SJSA1 (cell line): Measurements from ENCODE around the gene MFAP3L. TPM values are rescaled to one million over a fixed set of nuclear protein-coding genes. Genes with fewer than 3 reads are reported as not detected.

Source experiments
- DNase-seq, 2 experiments: peaks; one replicate each; pipeline ENCODE4 v3.0.0-alpha.2; 2015 to 2020; ENCODE audit warnings: low spot score in 2 of 2, low read depth in 1 of 2
- H3K27ac ChIP-seq: fragments of 250-450 bp; sonication (Bioruptor Pico); 2 replicates; pipeline ENCODE4 v1.5.1; 2020; ENCODE audit warnings: mild to moderate bottlenecking, moderate library complexity
- H3K27me3 ChIP-seq: fragments of 250-450 bp; sonication (Bioruptor Pico); replicated peaks from 2 replicates; pipeline ENCODE4 v1.5.1; 2020; ENCODE audit warnings: mild to moderate bottlenecking, moderate library complexity
- H3K36me3 ChIP-seq: fragments of 250-450 bp; sonication (Bioruptor Pico); 2 replicates; pipeline ENCODE4 v1.5.1; 2020; ENCODE audit warnings: mild to moderate bottlenecking
- H3K4me1 ChIP-seq: fragments of 250-450 bp; sonication (Bioruptor Pico); replicated peaks from 2 replicates; pipeline ENCODE4 v1.6.1; 2021; ENCODE audit warnings: mild to moderate bottlenecking
- H3K4me3 ChIP-seq: fragments of 250-450 bp; sonication (Bioruptor Pico); 2 replicates; pipeline ENCODE4 v1.5.1; 2020; ENCODE audit warnings: mild to moderate bottlenecking
- H3K9me3 ChIP-seq: fragments of 250-450 bp; sonication (Bioruptor Pico); replicated peaks from 2 replicates; pipeline ENCODE4 v1.5.1; 2020; ENCODE audit warnings: mild to moderate bottlenecking
- total RNA-seq: library from RNA; depleted of rRNA; stranded (reverse); fragments of >200 nt; shearing (Covaris generic); gene quantifications from 2 replicates; pipeline ENCODE4 v1.2.3, GENCODE V29; 2014

Gene MFAP3L
- total RNA-seq, 1 experiment from 2014 or later, result 0.97 TPM

DNA sequence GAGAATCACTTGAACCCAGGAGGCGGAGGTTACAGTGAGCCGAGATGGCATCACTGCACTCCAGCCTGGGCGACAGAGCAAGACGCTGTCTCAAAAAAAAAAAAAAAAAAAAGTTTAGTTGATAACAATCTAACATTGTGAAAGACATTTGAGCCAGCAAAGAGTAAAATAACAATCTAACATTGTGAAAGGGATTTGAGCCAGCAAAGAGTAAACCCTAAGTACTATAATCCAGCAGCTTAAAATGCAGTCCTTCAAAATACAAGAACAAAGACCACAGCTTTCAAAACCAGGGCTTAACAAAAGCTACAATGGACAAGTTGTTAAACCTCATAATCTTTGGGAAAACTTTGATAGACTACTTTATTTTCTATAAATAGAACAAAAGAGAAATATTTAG lies 16.9 kb downstream of the MFAP3L start:
- Histone ChIP-seq H3K36me3 (no peaks in the 10 kb centered on the region), H3K27ac (no peak overlapping the region), H3K27me3 (0 out of 2 replicates have a peak, but pooled peaks cover 2% of the 10 kb centered on the region), H3K4me1 (no peaks in the 10 kb centered on the region), H3K9me3 (no peaks in the 10 kb centered on the region), H3K4me3 (no peak overlapping the region)
- DNase-seq, result no peak

DNA sequence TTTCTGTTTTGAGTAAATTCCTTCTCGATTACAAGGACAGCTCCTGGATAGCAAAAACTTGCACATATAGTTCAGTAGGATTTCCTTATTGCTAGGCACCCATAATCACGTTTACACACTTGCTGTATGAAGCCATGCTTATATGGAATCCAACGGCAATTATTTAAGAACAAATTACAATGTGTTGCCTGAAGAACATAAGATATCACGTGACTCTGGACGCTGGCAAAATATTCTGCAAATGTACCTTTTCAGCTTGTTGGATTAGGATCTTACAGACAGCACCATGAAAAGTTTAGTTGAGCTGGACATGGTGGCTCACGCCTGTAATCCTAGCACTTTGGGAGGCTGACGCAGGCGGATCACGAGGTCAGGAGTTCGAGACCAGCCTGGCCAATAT lies 17.4 kb downstream of the MFAP3L start:
- DNase-seq, result no peak

DNA sequence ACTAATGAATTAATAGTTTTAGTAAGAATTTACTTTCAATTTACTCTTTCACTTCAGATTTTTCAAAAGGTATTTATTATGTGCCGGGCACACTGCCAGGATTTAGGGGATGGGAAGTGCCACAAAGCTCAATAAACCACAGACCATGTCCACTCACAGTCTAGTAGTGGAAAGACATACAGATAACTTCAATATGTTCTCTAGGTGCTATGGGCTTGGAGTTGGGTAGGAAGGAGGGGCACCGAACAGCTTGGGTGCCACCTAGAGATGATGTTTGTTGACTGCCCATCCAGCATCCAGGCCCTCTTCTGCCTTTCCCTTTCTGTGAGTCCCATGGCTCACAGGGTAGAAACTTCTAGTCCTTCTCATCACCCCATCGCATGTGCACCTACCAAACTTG lies 17.8 kb downstream of the MFAP3L start:
- Histone ChIP-seq H3K27me3 (no peaks in the 10 kb centered on the region), H3K9me3 (no peaks in the 10 kb centered on the region), H3K27ac (no peak overlapping the region), H3K36me3 (no peaks in the 10 kb centered on the region), H3K4me1 (no peaks in the 10 kb centered on the region), H3K4me3 (no peak overlapping the region)
- no peak for DNase-seq

More for the DNA sequence above, 17.4 kb downstream of the MFAP3L start:
- Histone ChIP-seq H3K4me3 (no peak overlapping the region), H3K4me1 (no peaks in the 10 kb centered on the region), H3K36me3 (no peaks in the 10 kb centered on the region), H3K27ac (no peak overlapping the region), H3K9me3 (no peaks in the 10 kb centered on the region), H3K27me3 (0 out of 2 replicates have a peak, but pooled peaks cover 2% of the 10 kb centered on the region)

DNA sequence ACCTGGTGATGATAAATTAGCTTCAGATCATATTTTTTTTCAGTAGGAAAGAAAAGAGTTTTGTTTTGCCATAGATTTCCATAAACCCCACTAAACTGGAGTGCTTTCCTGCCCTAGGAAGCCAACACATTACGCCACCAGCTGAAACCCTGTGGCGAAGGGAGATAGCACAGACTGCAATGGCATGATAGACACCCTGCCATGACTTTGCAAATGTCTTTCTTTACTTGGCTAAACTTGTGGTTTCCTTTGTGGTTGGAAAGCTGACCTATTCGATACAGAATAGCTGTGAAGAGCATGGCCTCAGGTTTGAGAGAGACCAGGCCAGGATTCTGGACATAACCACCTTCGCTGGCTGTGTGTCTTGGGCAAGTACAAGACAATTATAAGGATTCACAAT lies 19.1 kb downstream of the MFAP3L start:
- no peak for DNase-seq
- H3K27me3 ChIP-seq, result no peaks in the 10 kb centered on the region; the same call in 1 of the 2 replicates
- no peaks in the 10 kb centered on the region for H3K36me3 ChIP-seq
- no peaks in the 10 kb centered on the region for H3K4me1 ChIP-seq
- H3K9me3 ChIP-seq, result no peaks in the 10 kb centered on the region
- no peak overlapping the region for H3K4me3 ChIP-seq
- H3K27ac ChIP-seq, result no peak overlapping the region

DNA sequence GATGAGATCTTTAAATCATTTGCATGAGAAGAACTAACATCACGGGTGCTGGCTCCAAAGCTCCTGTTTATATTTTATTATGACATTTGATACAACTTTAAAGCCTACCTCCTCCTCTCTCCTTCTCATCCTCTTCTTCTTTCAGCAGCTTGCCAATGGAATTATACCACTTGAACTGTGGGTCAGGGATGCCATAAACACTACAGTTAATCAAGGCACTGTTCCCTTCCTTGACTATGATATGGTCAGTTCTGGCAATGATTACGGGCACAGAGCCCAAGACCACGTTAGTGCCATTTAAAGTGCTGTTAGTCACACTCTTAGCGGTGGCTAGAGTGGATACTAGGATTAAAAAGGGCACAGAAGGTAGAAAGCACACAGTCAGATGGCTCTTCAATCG lies 20.7 kb downstream of the MFAP3L start:
- DNase-seq, result no peak
- no peaks in the 10 kb centered on the region for H3K36me3 ChIP-seq
- H3K27ac ChIP-seq, result no peak overlapping the region
- H3K4me1 ChIP-seq, result no peaks in the 10 kb centered on the region
- no peaks in the 10 kb centered on the region; the same call in 1 of the 2 replicates for H3K27me3 ChIP-seq
- no peaks in the 10 kb centered on the region for H3K9me3 ChIP-seq
- no peak overlapping the region for H3K4me3 ChIP-seq

DNA sequence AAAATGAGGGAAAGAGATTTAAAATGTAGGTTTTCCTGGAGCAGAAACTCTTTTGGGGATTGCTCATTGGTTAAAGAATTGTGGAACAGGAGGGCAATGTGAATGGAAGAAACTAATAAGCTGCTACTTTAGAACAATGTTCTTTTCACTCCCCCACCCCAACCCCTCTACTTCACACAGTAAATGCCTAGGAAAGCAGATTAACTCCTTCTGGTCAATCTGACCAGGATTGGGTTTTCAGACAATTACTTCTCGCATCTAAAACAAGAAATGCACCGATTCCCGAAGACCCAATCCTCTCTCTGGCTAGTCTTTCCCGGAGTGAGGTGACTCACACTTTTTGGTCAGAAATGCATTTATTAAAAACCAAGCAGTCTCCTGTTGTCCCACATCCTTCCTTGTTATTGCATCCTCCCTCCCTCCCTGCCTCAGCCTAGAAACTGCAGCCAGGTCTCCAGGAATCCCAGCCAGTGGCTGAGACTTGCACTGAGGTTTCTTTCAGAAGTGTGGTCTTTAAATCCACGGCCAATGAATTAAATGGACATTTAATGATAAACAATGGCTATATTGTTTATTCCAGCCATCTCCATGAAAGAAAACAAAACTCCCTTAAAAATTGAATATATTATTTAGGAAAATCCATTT lies 21.4 kb downstream of the MFAP3L start:
- Histone ChIP-seq H3K4me3 (no peak overlapping the region), H3K36me3 (no peaks in the 10 kb centered on the region), H3K27ac (no peak overlapping the region), H3K27me3 (no peaks in the 10 kb centered on the region; the same call in 1 of the 2 replicates), H3K4me1 (no peaks in the 10 kb centered on the region), H3K9me3 (no peaks in the 10 kb centered on the region)
- no peak for DNase-seq

DNA sequence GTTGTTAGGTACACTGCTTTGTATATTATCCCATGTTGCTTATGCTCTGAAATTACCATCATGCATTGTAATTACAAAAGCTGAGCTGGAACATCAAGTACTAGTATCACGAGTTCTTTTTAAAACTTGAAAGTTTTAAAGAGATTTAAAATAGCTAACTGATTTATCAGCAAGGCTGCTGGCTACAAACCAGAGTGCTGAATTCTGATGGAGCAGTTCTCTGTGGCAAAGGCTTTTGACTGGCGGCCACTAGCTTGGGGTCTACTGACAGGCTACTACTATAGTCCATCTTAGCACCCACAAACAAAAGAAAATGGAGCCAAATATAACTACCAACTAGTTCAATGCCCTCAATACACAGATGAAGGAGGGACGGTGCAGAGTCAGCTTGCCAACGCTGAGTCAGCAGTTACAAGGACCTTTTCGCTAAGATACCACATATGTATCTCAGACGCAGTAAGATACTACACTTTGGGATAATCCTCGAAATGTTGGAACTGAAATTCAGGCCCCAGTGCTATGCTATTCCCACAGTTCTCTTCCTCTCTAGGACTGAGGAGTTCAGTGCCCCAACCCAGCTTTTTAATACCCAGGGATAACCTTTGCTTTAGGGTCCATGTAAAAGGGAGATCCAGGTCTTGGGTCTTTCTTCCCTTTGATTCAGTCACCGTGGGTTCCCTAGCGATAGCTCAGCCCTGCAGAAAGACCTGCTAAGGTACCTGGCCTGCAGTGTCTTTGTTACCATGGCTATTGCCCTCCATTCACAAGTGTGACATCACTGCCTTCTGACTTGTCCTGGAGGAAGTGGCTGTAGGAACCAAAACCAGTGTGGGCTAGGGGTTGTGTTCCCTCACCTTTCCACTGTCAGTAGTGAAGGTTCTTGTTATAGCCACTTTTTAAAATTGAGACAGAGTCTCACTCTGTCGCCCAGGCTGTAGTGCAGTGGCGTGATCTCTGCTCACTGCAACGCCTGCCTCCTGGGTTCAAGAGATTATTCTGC lies 22.8 kb downstream of the MFAP3L start:
- no peak overlapping the region for H3K4me3 ChIP-seq
- no peaks in the 10 kb centered on the region for H3K36me3 ChIP-seq
- H3K9me3 ChIP-seq, result no peaks in the 10 kb centered on the region
- DNase-seq, result no peak
- no peaks in the 10 kb centered on the region; the same call in 1 of the 2 replicates for H3K27me3 ChIP-seq
- H3K27ac ChIP-seq, result no peak overlapping the region
- no peaks in the 10 kb centered on the region for H3K4me1 ChIP-seq

DNA sequence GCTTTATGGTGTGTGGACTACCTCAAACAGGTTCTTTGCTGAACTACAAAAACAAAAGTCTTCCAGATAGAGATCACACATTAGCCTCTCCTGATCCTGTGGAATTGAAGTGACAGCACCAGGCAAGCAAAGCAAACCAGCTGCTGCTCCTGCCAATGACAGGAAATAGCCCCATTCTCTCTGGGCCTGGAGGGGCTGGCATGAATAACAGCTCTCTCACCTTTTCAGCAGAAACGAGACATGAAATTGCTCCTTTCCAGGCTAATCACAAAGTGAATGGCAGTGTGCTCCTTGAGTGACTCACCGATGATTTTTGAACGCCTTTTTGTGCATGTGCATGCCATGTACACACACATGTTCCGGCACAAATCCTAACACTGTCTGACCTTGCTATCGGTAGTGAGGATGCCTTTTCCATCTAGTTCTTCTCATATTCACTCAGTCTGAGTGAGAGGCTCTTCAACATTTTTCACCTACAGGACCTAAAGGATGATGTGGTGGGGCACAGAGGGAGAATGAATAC lies 24.4 kb downstream of the MFAP3L start:
- no peak overlapping the region for H3K27ac ChIP-seq
- no peaks in the 10 kb centered on the region; the same call in 1 of the 2 replicates for H3K27me3 ChIP-seq
- H3K36me3 ChIP-seq, result no peaks in the 10 kb centered on the region
- no peak for DNase-seq
- no peak overlapping the region for H3K4me3 ChIP-seq
- H3K9me3 ChIP-seq, result no peaks in the 10 kb centered on the region
- no peaks in the 10 kb centered on the region for H3K4me1 ChIP-seq

DNA sequence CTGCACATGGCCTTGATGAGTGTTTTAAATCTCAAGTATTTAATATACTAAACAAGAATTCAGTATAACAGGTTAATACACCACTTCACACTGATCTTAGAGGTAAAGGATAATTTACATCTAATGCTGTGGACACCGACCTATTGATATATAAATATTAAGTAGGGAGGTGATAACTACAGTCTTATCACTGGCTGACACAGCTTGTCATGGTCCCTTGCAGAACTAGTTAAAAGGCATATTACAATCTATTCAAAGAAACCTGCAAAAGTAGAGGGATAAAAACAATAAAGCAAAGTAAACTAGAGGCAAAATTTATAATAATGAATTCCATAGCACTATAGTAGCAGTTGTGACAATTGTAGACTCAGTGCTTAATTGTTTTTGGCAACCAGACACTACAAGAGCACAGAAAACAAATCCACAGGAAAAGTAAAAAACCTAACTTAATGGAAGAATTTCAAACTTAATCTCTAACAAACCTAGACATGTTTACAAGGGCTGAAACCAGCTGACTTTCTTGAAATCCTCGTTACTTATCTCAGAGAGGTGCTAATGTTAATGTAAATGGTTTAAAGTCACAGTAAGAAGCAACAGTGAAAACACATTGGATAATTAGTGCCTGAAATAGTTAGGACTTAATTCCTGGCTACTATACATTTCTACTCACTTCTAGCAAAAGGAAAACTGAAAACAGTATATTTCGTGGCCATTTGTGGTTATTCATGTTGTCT lies 25.0 kb downstream of the MFAP3L start:
- H3K9me3 ChIP-seq, result no peaks in the 10 kb centered on the region
- no peak overlapping the region for H3K4me3 ChIP-seq
- no peaks in the 10 kb centered on the region for H3K4me1 ChIP-seq
- no peaks in the 10 kb centered on the region; the same call in 1 of the 2 replicates for H3K27me3 ChIP-seq
- H3K27ac ChIP-seq, result no peak overlapping the region
- H3K36me3 ChIP-seq, result no peaks in the 10 kb centered on the region
- no peak for DNase-seq

DNA sequence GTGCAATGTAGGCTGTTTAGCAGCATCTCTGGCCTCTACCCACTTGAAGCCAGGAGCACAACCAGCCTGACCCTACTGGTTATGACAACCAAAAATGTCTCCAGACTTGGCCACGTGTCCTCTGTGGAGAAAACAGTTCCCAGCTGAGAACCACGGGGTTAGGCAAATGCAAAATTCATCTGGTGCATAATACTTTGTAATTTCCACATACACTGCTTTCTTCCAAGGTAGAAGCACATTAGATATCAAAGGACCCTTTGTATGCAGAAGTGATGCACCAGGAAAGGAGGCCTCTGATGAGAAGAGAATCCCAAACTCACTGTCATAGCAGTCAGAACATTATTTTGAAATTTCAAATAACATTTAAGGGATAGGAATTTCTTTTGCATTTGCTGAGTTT lies 26.3 kb downstream of the MFAP3L start:
- Histone ChIP-seq H3K27me3 (no peaks in the 10 kb centered on the region; the same call in 1 of the 2 replicates), H3K36me3 (no peaks in the 10 kb centered on the region), H3K4me3 (no peak overlapping the region), H3K9me3 (no peaks in the 10 kb centered on the region), H3K27ac (no peak overlapping the region), H3K4me1 (no peaks in the 10 kb centered on the region)
- no peak for DNase-seq

DNA sequence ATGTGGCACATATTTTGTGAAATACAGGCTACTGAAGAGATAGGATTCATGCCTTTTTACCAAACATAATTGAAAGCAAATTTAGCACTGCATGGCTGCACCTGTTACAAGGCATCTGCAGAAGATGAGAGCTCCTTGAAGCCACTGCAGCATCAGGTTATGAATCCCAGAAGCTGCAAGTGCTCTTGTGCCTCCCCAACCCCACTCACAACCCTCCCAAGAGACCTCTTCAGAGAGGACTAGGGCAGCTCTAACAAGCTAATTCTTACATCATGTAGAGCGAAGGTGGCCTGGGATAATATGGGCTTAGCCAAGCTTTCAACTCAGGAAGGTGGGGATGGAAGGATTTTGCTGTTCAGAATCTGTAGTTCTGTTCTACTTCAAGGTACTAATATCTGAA lies 27.2 kb downstream of the MFAP3L start:
- DNase-seq, result no peak

DNA sequence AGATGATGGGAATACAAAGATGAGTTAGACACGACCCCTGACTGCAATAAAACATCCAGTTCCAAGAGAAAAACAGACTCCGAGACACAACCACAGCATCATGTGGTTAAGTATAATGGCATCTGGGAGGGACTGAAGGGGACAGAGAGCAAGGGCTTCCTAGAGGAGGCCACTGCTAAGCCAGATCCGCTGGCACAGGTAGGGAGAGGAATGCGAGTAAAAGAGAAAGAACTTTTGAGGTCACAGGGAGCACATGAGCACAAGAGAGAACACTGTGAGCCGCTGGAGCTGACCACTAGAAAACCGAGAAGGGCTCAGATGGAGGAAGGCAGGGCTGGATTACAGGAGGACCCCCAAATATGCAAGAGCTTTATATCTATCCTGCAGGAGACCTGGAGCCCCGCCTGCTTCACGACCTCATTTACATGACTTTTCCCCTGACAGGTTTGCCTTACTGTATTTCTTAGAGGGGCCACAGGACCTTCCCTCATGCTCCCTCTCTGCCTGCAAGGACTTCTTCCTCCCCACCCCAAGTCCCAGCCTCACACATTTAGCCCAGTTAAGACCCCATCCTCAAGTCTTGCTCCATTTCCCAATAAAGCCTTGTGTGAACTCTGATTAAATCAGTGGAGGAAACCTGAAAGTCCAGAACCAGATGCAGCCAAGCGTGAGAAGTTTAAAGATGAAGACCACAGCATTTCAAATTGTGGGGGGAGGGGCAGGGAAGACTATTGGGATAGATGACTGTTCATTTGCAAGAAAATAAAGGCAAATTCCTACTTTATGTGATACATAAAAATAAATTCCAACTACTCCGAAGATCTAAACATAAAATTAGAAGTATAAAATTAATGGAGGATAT lies 29.6 kb downstream of the MFAP3L start:
- no peak for DNase-seq
- H3K27me3 ChIP-seq, result no peaks in the 10 kb centered on the region; the same call in none of the 2 replicates
- H3K36me3 ChIP-seq, result no peaks in the 10 kb centered on the region
- no peaks in the 10 kb centered on the region for H3K4me1 ChIP-seq
- H3K9me3 ChIP-seq, result no peaks in the 10 kb centered on the region
- H3K4me3 ChIP-seq, result no peak overlapping the region
- no peak overlapping the region for H3K27ac ChIP-seq

More for the DNA sequence above, 27.2 kb downstream of the MFAP3L start:
- H3K27me3 ChIP-seq, result no peaks in the 10 kb centered on the region; the same call in 1 of the 2 replicates
- no peak overlapping the region for H3K27ac ChIP-seq
- no peaks in the 10 kb centered on the region for H3K36me3 ChIP-seq
- H3K9me3 ChIP-seq, result no peaks in the 10 kb centered on the region
- H3K4me3 ChIP-seq, result no peak overlapping the region
- H3K4me1 ChIP-seq, result no peaks in the 10 kb centered on the region
